ENCODE measurements around the gene UPF3B.
"Not testable (repeated sequence)": the region's sequence is repeated elsewhere in the genome, so short reads cannot be mapped to it uniquely, and the experiment has no call there.

DNA sequence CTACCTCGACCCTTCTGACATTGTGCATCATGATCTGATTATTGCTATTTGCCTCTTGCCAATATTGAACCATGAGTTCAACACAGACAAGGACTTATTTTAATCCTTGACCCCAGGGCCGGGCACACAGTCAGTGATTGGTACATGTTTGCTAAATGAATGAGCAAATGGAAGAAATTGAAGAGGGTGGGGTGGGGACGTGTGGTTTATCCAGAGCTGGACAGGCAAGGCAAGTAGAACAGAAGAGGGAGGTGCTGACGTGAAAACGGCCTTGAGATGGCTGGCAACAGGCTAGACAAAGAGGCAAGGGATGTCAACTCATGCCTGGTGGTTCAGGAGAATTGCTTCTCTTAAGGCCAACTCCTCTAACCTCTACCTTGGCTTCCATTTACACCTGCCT is 28.5 kb downstream of the UPF3B start:
- TF ChIP-seq KLF16 (tag by site-specific recombination; IDR thresholded peaks at IDR 0.05); CTCF (tag by site-specific recombination; IDR thresholded peaks at IDR 0.05); ZNF629 (tag by site-specific recombination; IDR thresholded peaks at IDR 0.05); ZNF24 (tag by site-specific recombination; IDR thresholded peaks at IDR 0.05); ZNF341 (tag by site-specific recombination; IDR thresholded peaks at IDR 0.05; ENCODE audit: low read depth); MEIS1 (CRISPR knock-in tag; IDR thresholded peaks at IDR 0.05; ENCODE audit: borderline replicate concordance); REST (tag by site-specific recombination; IDR thresholded peaks at IDR 0.05); ZNF777 (tag by site-specific recombination; IDR thresholded peaks at IDR 0.05; ENCODE audit: borderline replicate concordance); ZSCAN30 (tag by site-specific recombination; IDR thresholded peaks at IDR 0.05); SALL2 (tag by site-specific recombination; IDR thresholded peaks at IDR 0.05; ENCODE audit: borderline replicate concordance); ZBTB8A (tag by site-specific recombination; IDR thresholded peaks at IDR 0.05); ZNF184 (tag by site-specific recombination; IDR thresholded peaks at IDR 0.05): not testable (repeated sequence)
